HL-60/S4 treated with retinoic acid at 250 ng/mL for 4 days and 3 days (cell line): Measurements from ENCODE around the gene BRWD1.

Source experiments
- in situ Hi-C: fragments of 300-500 bp; cut with MboI; formaldehyde crosslinking; loops from 2 replicates; pipeline ENCODE4 v1.7.0; 2022; ENCODE audit warnings: low sequenced_read_pairs

BRWD1 gene

DNA sequence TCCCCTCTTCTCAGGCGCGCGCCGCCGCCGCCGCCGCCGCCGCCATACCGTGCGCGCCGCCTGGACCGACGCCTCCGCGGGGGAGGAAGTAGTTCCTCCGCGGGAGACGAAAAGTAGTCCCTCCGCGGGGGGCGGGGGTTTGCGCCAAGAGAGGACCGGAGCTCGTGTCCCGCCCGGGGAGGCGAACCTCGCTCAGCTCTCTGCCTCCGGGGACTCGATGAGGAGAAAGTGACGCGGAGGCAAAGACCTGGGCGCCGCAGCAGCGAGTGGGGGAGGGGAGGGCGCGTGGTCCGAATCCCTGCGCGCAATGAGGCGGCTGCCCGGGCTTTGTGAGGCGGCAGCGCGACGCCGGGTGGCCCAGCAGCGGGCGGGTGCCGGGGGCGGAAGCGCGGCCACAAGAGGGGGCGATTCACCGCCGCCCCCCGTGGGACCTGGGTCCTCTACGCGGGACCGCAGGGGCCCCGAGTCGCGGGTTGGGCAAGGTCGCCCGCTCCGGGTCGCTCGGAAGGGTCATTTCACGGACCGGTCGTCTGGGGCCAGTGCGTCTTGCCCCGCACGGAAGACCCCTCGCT, at the start of gene BRWD1:
TSS of gene BRWD1 (minus strand) at position 62 of the 572 bp plus-strand sequence. CDS start 141 bp downstream, outside the sequence.
- in situ Hi-C loops: no loop called here

GRCh38 chr21:39362733-39363132, 49.3 kb upstream of the BRWD1 start:
- in situ Hi-C loops: no loop called here

DNA sequence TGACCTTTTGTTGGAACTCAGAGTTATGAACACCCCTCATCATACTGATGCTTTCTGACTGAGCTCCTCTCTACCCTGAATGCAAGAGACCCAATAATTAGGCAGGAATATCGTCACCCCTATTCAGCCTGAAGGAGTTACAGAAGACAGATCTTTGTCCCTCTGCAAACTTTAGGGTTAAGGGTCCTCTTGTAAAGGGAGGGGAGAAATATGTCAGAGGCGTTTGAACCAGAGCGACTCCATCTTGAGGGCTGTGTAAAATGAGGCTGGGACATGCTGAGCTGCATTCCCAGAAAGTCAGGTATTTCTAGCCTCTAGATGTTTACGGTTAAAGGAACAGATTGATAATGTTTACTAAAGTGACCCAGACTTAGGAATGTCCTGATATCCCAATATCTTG, 46.0 kb upstream of the BRWD1 start:
- in situ Hi-C loops: no loop called here

DNA sequence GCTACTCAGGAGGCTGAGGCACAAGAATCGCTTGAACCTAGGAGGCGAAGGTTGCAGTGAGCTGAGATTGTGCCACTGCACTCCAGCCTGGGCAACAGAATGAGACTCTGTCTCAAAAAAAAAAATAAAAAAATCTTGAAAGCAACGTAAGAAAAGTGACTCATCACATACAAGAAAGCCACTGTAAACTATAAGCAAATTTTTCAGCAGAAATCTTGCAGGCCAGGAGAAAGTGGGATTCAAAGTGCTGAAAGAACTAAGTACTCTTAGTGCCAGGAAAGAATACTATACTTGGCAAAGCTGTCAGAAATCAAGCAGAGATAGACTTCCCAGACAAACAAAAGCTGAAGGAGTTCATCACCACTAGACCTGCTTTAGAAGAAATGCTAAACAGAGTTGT, 39.9 kb upstream of the BRWD1 start:
- in situ Hi-C loops: no loop called here

- in situ Hi-C loops: no loop called here
Measured at GRCh38 chr21:39350094-39351005, 36.9 kb upstream of the BRWD1 start.

DNA sequence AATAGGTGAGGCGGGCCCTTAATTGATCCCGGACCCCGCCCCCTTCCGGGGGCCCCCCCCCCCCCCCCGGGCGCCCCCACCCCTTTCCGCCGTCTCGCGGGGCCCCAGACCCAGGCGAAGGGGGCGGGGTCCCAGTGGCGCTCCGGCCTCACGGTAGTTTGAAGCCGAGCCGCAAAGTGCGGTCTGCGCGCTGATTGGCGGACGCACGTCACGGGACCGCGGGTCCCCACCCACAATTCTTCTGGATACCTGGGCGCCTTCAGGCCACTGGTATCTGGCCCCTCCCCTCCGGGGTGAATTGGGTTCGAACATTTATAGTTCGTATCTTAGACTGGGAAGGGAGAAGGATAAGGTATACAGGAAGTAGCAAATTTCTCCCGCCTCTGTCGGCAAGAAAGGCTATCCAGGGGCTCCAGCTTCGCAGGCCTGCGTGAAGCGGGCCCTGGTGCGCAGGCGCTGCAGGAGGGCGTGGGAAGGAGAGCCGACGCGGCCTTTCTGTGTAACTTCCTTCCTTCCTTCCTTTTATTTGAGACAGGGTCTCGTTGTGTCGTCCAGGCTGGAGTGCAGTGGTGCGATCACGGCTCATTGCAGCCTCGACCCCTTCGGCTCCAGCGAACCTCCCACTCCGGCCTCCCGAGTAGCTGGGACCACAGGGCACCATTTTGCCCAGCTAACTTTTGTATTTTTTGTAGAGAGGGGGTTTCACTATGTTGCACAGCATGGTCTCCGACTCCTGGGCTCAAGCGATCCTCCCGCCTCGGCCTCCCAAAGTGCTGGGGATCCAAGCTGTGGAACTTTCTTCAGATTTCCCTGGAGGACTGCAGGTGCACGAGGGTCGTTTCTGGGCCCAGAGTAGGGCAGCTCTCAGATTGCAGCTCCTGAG, 36.0 kb upstream of the BRWD1 start:
- in situ Hi-C loops: no loop called here

DNA sequence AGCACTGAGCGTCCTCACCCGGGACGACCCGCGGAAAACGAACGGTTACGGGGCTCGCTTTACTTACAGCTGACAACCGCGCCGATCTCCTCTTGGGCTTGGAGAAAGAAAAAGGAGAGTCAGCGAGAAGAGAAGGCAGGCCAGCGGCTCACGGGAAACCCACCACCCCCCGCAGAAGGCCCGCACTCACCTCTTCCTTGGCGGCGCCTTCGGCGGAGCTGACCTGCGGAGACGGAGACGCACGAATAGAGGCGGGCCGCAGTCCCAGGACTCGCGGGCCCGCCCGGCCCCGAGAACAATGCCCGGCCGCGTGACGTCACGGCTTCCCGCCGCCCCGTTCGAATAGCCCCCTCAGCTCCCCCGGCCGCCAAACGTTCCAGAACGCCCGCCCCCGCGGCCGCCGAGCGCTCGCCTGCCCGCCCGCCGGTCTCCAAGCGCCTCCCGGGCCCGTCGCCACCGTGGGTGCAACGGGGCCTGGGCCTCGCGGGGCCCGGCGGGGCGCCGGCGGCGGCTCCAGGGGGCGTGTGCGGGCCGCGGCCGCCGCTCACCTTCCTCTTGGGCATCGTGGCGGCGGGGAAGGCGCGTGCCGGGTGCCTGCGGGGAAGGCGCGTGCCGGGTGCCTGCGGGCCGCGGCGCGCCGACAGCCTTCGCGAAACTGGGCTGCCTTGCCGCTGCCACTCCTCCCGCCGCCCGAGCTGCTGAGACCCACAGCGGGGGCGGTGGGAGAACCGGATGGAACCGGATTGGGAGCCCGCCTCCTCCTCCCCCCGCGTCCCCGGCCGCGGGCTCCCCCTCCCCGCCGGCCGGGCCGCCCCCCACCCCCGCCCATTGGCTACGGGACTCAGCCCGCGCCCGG, 35.2 kb upstream of the BRWD1 start, which contains the start of gene HMGN1:
TSS of gene HMGN1 (minus strand) at position 734 of the 856 bp plus-strand sequence. CDS start at position 563, 171 bp downstream.
- in situ Hi-C loops: no loop called here

- in situ Hi-C loops: no loop called here
Measured at GRCh38 chr21:39348040-39348354, 34.6 kb upstream of the BRWD1 start.

- in situ Hi-C loops: no loop called here
Measured at GRCh38 chr21:39347537-39347936, 34.1 kb upstream of the BRWD1 start.

GRCh38 chr21:39346671-39347331, 33.4 kb upstream of the BRWD1 start:
- in situ Hi-C loops: no loop called here

DNA sequence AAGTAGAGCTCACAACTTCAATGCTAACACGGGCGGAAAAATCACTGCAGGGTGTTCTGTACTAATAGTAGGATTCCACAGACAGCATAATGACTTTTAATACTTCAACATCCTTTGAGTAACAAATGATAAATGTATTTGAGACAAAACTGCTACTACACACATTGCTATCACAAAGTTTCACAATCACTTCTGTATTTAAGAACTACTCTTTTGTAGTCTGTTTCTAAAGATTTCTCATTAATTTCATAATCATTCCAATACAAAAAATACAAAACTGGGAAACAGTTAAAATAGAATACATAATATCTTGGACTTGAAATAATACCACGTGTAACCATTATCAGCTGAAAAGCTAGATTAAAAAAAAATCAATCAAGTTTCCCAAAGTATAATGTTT, 32.8 kb upstream of the BRWD1 start:
- in situ Hi-C loops: no loop called here

- in situ Hi-C loops: no loop called here
Measured at GRCh38 chr21:39345440-39345839, 32.0 kb upstream of the BRWD1 start.

- in situ Hi-C loops: no loop called here
Measured at GRCh38 chr21:39344848-39345247, 31.4 kb upstream of the BRWD1 start.

DNA sequence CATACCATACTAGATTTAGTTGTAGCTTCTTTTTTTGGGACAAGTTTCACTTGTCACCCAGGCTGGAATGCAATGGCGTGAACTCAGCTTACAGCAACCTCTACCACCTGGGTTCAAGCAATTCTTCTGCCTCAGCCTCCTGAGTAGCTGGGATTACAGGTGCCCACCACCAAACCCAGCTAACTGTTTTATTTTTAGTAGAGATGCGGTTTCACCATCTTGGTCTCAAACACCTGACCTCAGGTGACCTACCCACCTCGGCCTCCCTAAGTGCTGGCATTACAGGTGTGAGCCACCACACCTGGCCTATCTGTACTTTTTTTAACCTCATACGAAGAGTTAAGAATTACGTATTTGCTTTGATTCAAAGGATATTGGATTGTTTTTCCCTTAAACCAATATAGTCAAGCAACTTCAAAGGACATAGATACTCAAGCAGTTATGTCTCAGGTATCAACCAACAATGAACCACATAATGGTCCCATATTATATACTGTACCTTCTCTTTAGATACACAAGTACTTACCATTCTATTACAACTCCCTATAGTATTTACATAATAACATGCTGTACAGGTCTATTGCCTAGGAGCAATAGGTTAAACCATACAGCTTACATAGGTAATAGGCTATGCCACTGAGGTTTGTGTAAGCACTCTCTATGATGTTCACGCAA, 28.0 kb upstream of the BRWD1 start:
- in situ Hi-C loops: no loop called here

- in situ Hi-C loops: no loop called here
Measured at GRCh38 chr21:39340687-39341086, 27.3 kb upstream of the BRWD1 start.

GRCh38 chr21:39339231-39339630, 25.8 kb upstream of the BRWD1 start:
- in situ Hi-C loops: no loop called here

DNA sequence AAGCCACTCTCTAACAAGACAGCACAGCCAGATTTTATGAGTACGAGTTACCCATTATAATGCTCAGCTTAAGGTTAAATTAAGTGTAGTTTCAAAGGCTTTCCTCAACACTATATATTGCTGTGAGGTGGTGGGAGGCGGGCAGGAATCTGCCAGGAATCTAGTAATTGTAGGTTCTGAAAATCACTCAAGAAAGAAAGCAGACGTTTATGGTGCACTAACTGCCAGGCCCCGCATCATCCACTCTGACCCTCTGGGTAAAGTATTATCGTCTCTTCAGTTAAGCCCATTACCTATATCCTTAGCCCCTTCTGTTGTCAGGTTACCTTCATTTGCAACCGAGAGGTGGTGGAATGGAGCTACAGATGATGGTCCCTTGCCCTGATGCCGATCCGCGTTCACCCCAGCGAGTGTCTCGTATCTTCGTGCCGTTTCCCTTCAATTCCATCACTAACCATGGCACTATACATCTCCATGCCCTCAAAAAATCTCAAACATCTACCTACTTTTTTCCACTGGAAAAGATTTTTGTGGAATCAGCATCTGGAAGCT, 23.1 kb upstream of the BRWD1 start:
- in situ Hi-C loops: no loop called here

GRCh38 chr21:39334611-39335010, 21.2 kb upstream of the BRWD1 start:
- in situ Hi-C loops: no loop called here

- in situ Hi-C loops: no loop called here
Measured at GRCh38 chr21:39332175-39332574, 18.7 kb upstream of the BRWD1 start.
